Measurements from ENCODE around the gene CAMK2B. TPM values are rescaled to one million over a fixed set of nuclear protein-coding genes. Genes with fewer than 3 reads are reported as not detected.

CAMK2B gene
- total RNA-seq, 2 donors from 2014 or later = 0.42 to 0.80 TPM

DNA sequence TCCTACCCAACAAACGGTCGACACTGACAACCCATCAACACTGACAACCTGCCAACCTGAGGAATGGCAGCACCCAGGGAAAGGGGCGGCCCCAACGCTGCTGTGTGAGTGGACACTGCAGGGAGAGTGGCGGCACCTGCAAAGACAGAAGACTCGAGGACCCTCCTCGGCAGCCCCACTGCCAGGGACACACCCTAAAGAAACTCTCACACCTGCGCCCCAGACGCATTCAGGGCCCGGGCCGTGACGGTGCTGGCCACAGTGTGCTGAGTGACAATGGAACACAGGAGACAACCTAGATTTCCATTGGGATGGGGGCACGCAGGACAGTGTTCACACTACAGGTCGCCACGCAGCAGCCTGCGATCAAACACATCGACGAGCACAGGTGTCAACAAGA lies 3.6 kb downstream of the CAMK2B start:
- no peaks in the 10 kb centered on the region for H3K4me1 ChIP-seq
- no peak for DNase-seq
- TF ChIP-seq, protein P1, sequence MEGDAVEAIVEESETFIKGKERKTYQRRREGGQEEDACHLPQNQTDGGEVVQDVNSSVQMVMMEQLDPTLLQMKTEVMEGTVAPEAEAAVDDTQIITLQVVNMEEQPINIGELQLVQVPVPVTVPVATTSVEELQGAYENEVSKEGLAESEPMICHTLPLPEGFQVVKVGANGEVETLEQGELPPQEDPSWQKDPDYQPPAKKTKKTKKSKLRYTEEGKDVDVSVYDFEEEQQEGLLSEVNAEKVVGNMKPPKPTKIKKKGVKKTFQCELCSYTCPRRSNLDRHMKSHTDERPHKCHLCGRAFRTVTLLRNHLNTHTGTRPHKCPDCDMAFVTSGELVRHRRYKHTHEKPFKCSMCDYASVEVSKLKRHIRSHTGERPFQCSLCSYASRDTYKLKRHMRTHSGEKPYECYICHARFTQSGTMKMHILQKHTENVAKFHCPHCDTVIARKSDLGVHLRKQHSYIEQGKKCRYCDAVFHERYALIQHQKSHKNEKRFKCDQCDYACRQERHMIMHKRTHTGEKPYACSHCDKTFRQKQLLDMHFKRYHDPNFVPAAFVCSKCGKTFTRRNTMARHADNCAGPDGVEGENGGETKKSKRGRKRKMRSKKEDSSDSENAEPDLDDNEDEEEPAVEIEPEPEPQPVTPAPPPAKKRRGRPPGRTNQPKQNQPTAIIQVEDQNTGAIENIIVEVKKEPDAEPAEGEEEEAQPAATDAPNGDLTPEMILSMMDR (IDR thresholded peaks at IDR 0.05) = no peak
- peaks cover 20% of the 10 kb centered on the region for H3K27me3 ChIP-seq
- H3K27ac ChIP-seq = no peak overlapping the region
- H3K4me3 ChIP-seq = no peak overlapping the region
- H3K9me3 ChIP-seq = no peaks in the 10 kb centered on the region
- no peaks in the 10 kb centered on the region for H3K36me3 ChIP-seq
- intact Hi-C loops (cut with DNase I) = no loop called here
- H3K9ac ChIP-seq (ENCODE audit: low read depth in 2 of 2, low read length in 2 of 2) = no peak overlapping the region

DNA sequence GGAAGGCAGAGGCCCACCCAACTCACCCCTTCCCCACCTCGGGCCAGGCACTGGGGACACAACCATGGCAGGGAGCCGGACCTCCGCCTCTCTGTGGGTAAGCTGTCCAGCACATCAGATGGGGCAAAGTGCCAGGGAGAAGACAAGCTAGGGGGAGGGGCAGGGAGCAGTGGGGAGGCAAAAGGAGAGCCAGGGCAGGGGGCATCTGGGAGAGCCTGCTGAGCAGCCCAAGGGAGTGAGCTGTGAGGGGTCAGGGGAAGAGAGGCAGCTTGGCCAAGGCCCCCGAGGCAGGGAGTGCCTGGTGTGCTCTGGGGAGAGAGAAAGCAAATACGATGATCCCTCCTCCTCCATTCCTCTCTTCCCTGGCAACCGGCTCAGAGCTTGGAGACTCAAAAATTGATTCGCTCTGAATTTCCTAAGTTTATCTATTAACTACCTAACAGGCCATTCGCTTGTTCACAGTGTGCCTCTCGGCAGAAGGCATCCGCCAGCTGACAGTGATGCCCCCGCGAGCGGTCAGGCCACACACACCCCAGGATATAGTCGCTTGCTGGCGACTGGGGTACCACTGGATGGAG lies 4.5 kb downstream of the CAMK2B start:
- no peak overlapping the region for H3K4me3 ChIP-seq
- intact Hi-C loops (cut with DNase I) = no loop called here
- H3K27me3 ChIP-seq = peaks cover 12% of the 10 kb centered on the region
- no peak overlapping the region for H3K9ac ChIP-seq (ENCODE audit: low read depth in 2 of 2, low read length in 2 of 2)
- H3K4me1 ChIP-seq = no peaks in the 10 kb centered on the region
- H3K9me3 ChIP-seq = no peaks in the 10 kb centered on the region
- no peak for DNase-seq
- H3K36me3 ChIP-seq = no peaks in the 10 kb centered on the region
- no peak overlapping the region for H3K27ac ChIP-seq
- TF ChIP-seq, protein P1 (IDR thresholded peaks at IDR 0.05) = no peak

- H3K27me3 ChIP-seq = peaks cover 10% of the 10 kb centered on the region
- no peak for DNase-seq
- H3K9ac ChIP-seq (ENCODE audit: low read depth in 2 of 2, low read length in 2 of 2) = no peak overlapping the region
- TF ChIP-seq, protein P1 (IDR thresholded peaks at IDR 0.05) = no peak
- no peaks in the 10 kb centered on the region for H3K36me3 ChIP-seq
- intact Hi-C loops (cut with DNase I) = no loop called here
- H3K4me1 ChIP-seq = no peaks in the 10 kb centered on the region
- no peak overlapping the region for H3K4me3 ChIP-seq
- H3K9me3 ChIP-seq = no peaks in the 10 kb centered on the region
- no peak overlapping the region for H3K27ac ChIP-seq
These were observed 5.3 kb downstream of the CAMK2B start for GRCh38 chr7:44320141-44320540.

- Histone ChIP-seq H3K36me3 (no peaks in the 10 kb centered on the region), H3K27ac (no peak overlapping the region), H3K27me3 (no peaks in the 10 kb centered on the region), H3K9ac (ENCODE audit: low read depth in 2 of 2, low read length in 2 of 2) (no peak overlapping the region), H3K4me1 (no peaks in the 10 kb centered on the region), H3K9me3 (no peaks in the 10 kb centered on the region), H3K4me3 (no peak overlapping the region)
- intact Hi-C loops (cut with DNase I) = no loop called here
- TF ChIP-seq, protein P1 (IDR thresholded peaks at IDR 0.05) = no peak
- no peak for DNase-seq
These were observed 7.1 kb downstream of the CAMK2B start for GRCh38 chr7:44318332-44318731.

- intact Hi-C loops (cut with DNase I) = no loop called here
- Histone ChIP-seq H3K27me3 (no peaks in the 10 kb centered on the region), H3K36me3 (no peaks in the 10 kb centered on the region), H3K4me3 (no peak overlapping the region), H3K27ac (no peak overlapping the region), H3K4me1 (no peaks in the 10 kb centered on the region), H3K9me3 (no peaks in the 10 kb centered on the region), H3K9ac (ENCODE audit: low read depth in 2 of 2, low read length in 2 of 2) (no peak overlapping the region)
- TF ChIP-seq, protein P1 (IDR thresholded peaks at IDR 0.05) = no peak
- no peak for DNase-seq
These were observed 10.0 kb downstream of the CAMK2B start for GRCh38 chr7:44315301-44315903.
